ENCODE data around the gene LETM1. TPM values are rescaled to one million over a fixed set of nuclear protein-coding genes. Genes with fewer than 3 reads are reported as not detected.

The LETM1 gene
- polyA plus RNA-seq, 3 donors, result 14.2 to 45.8 (median 19.9) TPM

GRCh38 chr4:1763070-1763549 is 92.8 kb downstream of the LETM1 start:
- 24 to 44% (median 33%) methylated on average over 28 to 31 of the region's 31 CpGs for WGBS, 3 donors
- no peak overlapping the region for H3K27ac ChIP-seq (ENCODE audit: low read depth, low read length)

GRCh38 chr4:1762264-1763010 is 93.5 kb downstream of the LETM1 start:
- H3K27ac ChIP-seq (ENCODE audit: low read depth, low read length), result no peak overlapping the region
- WGBS, 3 donors, result 84 to 85% (median 84%) methylated on average over 20 of the region's 20 CpGs

Other genes starting within 250 kb of the LETM1 start
- 1 to 10 TPM; 1.2 to 2.1 (median 1.5) TPM for gene FAM53A, start 171.8 kb downstream of the LETM1 start, polyA plus RNA-seq
- gene SLBP, start 143.8 kb downstream of the LETM1 start, polyA plus RNA-seq, result 10 to 100 TPM; 13.8 to 31.2 (median 24.1) TPM
- gene TMEM129, start 134.8 kb downstream of the LETM1 start, polyA plus RNA-seq, result 10 to 100 TPM; 23.7 to 31.8 (median 30.3) TPM
- gene TACC3, start 134.6 kb downstream of the LETM1 start, polyA plus RNA-seq, result 10 to 100 TPM in 1 of 3 donors, 1 to 10 TPM in 2; 1.9 to 16.8 (median 7.1) TPM
- 10 to 100 TPM in 1 of 3 donors, 1 to 10 TPM in 2; 1.9 to 28.9 (median 2.8) TPM for gene FGFR3, start 62.9 kb downstream of the LETM1 start, polyA plus RNA-seq
- gene NSD2, start 15.2 kb upstream of the LETM1 start, polyA plus RNA-seq, result 10 to 100 TPM in 1 of 3 donors, 1 to 10 TPM in 2; 7.3 to 12.0 (median 9.8) TPM
- gene NELFA, start 152.8 kb upstream of the LETM1 start, polyA plus RNA-seq, result 10 to 100 TPM; 13.5 to 20.5 (median 16.9) TPM
- gene NAT8L, start 203.2 kb upstream of the LETM1 start, polyA plus RNA-seq, result 10 to 100 TPM in 2 of 3 donors, 1 to 10 TPM in 1; 9.2 to 68.4 (median 11.5) TPM

Measured in adipose tissue (tissue), 3 donors.